Neutrophil (primary cell): ENCODE results near the gene FBXO47.
A peak's percentile ranks its signal among the peaks of the same experiment; 100 is the strongest.
"Not testable (repeated sequence)": the region's sequence is repeated elsewhere in the genome, so short reads cannot be mapped to it uniquely, and the experiment has no call there.

ENCODE experiments used
- H3K27ac ChIP-seq: fragments of 200-600 bp; sonication (generic); 2 replicates; pipeline ENCODE4 v1.5.1; 2016; ENCODE audit warnings: mild to moderate bottlenecking, moderate library complexity
- H3K27me3 ChIP-seq: fragments of 200-600 bp; sonication (generic); 2 replicates; pipeline ENCODE4 v1.6.0; 2016; ENCODE audit warnings: mild to moderate bottlenecking
- H3K36me3 ChIP-seq: fragments of 200-600 bp; sonication (generic); 2 replicates; pipeline ENCODE4 v1.5.1; 2017
- H3K4me1 ChIP-seq, 2 experiments: fragments of 200-600 bp in 1 of 2; sonication (generic) in 1 of 2; 1 replicate in 1 of 2; 2 replicates in 1 of 2; pipeline versions ENCODE4 v1.5.1 to v1.6.1; 2013 to 2016; ENCODE audit warnings: low read depth in 1 of 2, low read length in 1 of 2, mild to moderate bottlenecking in 1 of 2, moderate library complexity in 1 of 2; ENCODE audit not compliant: control insufficient read depth in 1 of 2, insufficient read depth in 1 of 2
- H3K4me3 ChIP-seq, 2 experiments: fragments of 200-600 bp in 1 of 2; sonication (generic) in 1 of 2; 1 replicate in 1 of 2; 2 replicates in 1 of 2; pipeline ENCODE4 v1.5.1; 2013 to 2016; ENCODE audit warnings: low read depth in 1 of 2, low read length in 1 of 2, mild to moderate bottlenecking in 1 of 2, moderate library complexity in 1 of 2
- H3K9me3 ChIP-seq: fragments of 200-600 bp; sonication (generic); 2 replicates; pipeline ENCODE4 v1.5.1; 2016
- TF ChIP-seq, protein P1 (sequence below): fragments of 200-600 bp; sonication (generic); IDR thresholded peaks from 2 replicates; pipeline ENCODE4 v1.5.1; 2016; ENCODE audit warnings: antibody characterized with exemption

The FBXO47 gene

DNA sequence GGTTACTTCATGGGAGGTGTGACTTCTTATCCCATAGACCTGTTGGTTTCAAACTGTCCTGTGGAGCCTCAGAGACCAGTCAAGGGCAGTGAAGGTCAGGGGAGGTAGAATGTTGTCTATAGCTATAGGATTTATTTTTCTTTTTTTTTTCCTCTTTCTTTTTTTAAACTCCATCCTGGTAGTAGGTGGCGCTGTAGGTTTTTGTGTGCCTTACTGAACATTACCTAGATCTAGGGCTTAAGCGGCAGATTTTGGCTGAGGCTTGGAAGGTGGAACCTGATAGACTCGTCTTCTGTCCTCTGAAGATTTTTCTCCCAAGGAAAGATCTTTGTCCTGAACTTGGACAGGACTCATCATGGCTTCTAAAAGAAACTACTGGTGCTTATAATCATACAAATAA is 49.9 kb downstream of the FBXO47 start:
- peaks cover 10 to 33% of the 10 kb centered on the region in 2 experiments for H3K4me1 ChIP-seq
- TF ChIP-seq, protein P1, sequence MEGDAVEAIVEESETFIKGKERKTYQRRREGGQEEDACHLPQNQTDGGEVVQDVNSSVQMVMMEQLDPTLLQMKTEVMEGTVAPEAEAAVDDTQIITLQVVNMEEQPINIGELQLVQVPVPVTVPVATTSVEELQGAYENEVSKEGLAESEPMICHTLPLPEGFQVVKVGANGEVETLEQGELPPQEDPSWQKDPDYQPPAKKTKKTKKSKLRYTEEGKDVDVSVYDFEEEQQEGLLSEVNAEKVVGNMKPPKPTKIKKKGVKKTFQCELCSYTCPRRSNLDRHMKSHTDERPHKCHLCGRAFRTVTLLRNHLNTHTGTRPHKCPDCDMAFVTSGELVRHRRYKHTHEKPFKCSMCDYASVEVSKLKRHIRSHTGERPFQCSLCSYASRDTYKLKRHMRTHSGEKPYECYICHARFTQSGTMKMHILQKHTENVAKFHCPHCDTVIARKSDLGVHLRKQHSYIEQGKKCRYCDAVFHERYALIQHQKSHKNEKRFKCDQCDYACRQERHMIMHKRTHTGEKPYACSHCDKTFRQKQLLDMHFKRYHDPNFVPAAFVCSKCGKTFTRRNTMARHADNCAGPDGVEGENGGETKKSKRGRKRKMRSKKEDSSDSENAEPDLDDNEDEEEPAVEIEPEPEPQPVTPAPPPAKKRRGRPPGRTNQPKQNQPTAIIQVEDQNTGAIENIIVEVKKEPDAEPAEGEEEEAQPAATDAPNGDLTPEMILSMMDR: no peak

DNA sequence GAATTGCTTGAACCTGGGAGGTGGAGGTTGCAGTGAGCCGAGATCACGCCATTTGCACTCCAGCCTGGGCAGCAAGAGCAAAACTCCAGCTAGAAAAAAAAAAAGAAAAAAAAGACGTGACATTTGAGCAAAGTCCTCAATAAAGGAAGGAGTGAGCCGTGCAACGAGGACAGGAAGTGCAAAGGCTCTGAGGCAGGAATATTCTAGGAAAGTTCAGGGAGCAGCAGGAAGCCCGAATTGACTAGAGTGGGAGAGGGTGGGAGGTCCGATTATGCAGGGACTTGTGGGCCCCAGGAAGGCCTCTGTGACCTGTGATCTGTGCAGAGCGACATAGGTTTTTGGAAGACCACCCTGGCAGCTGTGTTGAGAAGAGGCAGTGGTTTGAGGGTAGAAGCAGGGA is 50.4 kb downstream of the FBXO47 start:
- TF ChIP-seq, protein P1: no peak
- H3K27ac ChIP-seq: peak overlapping the region; percentile 50
- peaks cover 95% of the 10 kb centered on the region for H3K36me3 ChIP-seq
- no peak overlapping the region for H3K4me3 ChIP-seq
- H3K9me3 ChIP-seq: no peaks in the 10 kb centered on the region
- no peaks in the 10 kb centered on the region for H3K27me3 ChIP-seq
- peaks cover 7 to 28% of the 10 kb centered on the region in 2 experiments for H3K4me1 ChIP-seq

More for the DNA sequence above, 49.9 kb downstream of the FBXO47 start:
- Histone ChIP-seq H3K36me3 (peaks cover 95% of the 10 kb centered on the region), H3K27me3 (no peaks in the 10 kb centered on the region), H3K4me3 (no peak overlapping the region), H3K9me3 (no peaks in the 10 kb centered on the region), H3K27ac (peak overlapping the region; percentile 50)

DNA sequence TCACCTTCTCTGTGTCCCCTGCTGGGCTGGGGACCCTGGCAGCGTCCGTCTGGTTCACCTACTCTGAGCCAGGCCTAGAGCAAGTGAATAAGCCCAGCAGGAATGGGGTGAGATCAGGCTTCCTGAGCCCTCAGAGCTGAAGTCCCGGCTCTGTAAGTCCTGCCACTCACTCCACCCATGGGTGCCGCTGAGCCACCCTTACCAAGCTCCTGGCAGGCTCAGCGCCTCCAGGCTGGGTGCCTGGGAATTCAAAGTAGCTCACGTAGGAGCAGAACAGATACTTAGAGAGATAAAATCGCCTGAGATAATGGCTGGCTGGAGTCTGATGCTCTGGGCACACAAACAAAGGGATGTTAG is 51.6 kb downstream of the FBXO47 start:
- Histone ChIP-seq H3K27me3 (no peaks in the 10 kb centered on the region), H3K36me3 (peaks cover 97% of the 10 kb centered on the region), H3K4me3 (no peak overlapping the region), H3K27ac (peak overlapping the region; percentile 39), H3K9me3 (no peaks in the 10 kb centered on the region), H3K4me1 (peaks cover 0 to 17% of the 10 kb centered on the region in 2 experiments)
- TF ChIP-seq, protein P1: no peak

DNA sequence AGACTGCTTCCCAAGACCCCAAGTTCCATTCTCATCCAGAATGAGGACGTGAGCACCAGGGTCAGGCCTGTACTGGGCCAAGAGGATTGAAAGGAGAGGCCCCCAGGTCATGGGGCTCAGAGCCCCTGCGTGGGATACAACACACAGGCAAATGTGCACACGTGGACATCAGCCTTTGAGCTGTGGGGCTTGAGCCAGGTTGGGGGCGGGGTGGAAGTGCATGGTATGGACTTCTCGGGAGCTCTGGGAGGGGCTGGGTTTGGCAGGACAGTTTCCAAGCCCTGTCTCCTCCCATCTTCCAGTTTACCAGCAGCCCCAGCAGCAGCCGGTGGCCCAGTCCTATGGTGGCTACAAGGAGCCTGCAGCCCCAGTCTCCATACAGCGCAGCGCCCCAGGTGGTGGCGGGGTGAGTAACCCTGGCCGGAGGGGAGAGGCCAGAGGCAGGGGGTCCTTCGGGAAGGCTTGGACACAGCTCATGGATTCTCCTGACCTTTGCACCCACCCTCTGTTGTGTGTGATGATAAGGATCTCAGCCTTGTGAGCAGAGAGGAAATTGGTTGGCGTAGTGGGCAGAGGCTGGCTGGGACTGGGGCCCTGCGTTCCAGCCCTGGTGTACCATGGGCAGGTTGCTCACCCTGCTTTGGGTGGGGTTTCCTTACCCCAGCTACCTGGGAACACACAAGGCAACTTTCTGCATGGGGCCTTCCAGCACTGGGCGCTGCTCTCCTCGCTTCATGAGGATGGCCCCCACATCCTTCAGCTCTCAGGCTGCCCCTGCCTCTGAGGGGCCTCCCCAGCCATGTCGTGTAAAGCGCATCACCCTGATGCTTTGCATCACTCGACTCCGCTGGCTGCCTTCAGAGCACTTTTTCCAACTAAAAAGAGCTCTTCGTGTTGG is 52.2 kb downstream of the FBXO47 start:
- Histone ChIP-seq H3K27me3 (no peaks in the 10 kb centered on the region), H3K36me3 (peaks cover 95% of the 10 kb centered on the region), H3K4me1 (peaks cover 0 to 13% of the 10 kb centered on the region in 2 experiments), H3K9me3 (no peaks in the 10 kb centered on the region), H3K27ac (peak overlapping the region; percentile 39), H3K4me3 (no peak overlapping the region)
- TF ChIP-seq, protein P1: no peak

DNA sequence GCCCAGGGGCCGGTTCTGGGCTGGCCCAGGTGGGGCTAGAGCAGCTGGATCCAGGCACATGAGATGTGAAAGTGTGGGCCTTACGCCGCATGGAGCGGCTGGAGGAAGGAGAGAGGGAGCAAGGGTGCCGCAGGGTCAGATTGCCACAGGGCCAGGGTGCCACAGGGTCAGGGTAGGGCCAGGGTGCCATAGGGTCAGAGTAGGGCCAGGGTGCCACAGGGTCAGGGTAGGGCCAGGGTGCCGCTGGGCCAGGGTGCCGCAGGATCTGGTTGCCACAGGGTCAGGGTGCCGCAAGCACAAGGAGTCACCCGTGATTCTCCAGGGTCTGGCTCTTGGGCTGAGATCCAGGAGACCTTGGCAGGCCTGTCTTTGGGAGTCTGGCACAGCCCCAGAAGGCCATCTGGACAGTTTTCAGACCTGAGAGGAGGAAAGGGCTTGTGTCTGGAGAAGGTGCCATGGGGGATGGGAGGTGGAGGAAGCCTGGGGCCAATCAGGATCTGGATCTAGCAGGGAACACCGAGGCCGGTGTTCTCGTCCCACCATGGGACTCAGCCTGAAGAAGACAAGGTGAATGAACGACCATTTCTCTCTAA is 54.9 kb downstream of the FBXO47 start:
- H3K9me3 ChIP-seq: no peaks in the 10 kb centered on the region
- H3K4me3 ChIP-seq: no peak overlapping the region
- H3K27ac ChIP-seq: peak overlapping the region; percentile 27
- TF ChIP-seq, protein P1: no peak
- peaks cover 94% of the 10 kb centered on the region for H3K36me3 ChIP-seq
- no peaks in the 10 kb centered on the region for H3K27me3 ChIP-seq
- H3K4me1 ChIP-seq: peaks cover 17 to 30% of the 10 kb centered on the region in 2 experiments

DNA sequence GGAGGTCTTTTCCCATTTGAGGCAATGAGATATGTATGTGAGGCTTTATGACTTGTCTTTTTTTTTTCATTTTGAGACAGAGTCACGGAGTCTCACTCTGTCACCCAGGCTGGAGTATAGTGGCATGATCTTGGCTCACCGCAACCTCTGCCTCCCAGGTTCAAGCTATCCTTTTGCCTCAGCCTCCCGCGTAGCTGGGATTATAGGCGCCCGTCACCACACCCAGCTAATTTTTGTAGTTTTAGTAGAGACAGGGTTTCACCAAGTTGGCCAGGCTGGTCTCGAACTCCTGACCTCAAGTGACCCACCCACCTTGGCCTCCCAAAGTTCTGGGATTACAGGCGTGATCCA is 55.5 kb downstream of the FBXO47 start:
- H3K4me3 ChIP-seq, H3K27me3 ChIP-seq, H3K27ac ChIP-seq, H3K9me3 ChIP-seq: not testable (repeated sequence)
- Histone ChIP-seq H3K36me3 (peaks cover 90% of the 10 kb centered on the region), H3K4me1 (peaks cover 23 to 36% of the 10 kb centered on the region in 2 experiments)
